Stimulated activated CD8-positive, alpha-beta memory T cell treated with anti-CD3 and anti-CD28 coated beads, Interleukin-12 subunit alpha, Interleukin-12 subunit beta, amount 100 ng/mL, for 1 hour (primary cell): ENCODE data around the gene RHOD.
A peak's percentile ranks its signal among the peaks of the same experiment; 100 is the strongest.

Experiments used
- DNase-seq: peaks from one replicate; pipeline ENCODE4 v3.0.0-alpha.2; 2020; ENCODE audit warnings: low read depth

RHOD gene

GRCh38 chr11:67117672-67118180, 61.1 kb downstream of the RHOD start:
- DNase-seq, result no peak

- DNase-seq, result no peak
Measured at GRCh38 chr11:67118181-67118766, 61.6 kb downstream of the RHOD start.

GRCh38 chr11:67118801-67119584, 62.3 kb downstream of the RHOD start, which contains the start of gene KDM2A:
Gene KDM2A, plus strand, starts transcription at chr11:67119263. Its CDS starts 2,054 bp downstream, at chr11:67121317.
- DNase-seq, result peak; percentile 99

- peak; percentile 6 for DNase-seq
Measured at GRCh38 chr11:67119585-67120391, 63.1 kb downstream of the RHOD start.

- DNase-seq, result no peak
Measured at GRCh38 chr11:67120456-67120855, 63.8 kb downstream of the RHOD start.

GRCh38 chr11:67120881-67121710, 64.4 kb downstream of the RHOD start:
- DNase-seq, result no peak
